ENCODE measurements around the gene PTPRN. TPM values are rescaled to one million over a fixed set of nuclear protein-coding genes. Genes with fewer than 3 reads are reported as not detected.
A peak's percentile ranks its signal among the peaks of the same experiment; 100 is the strongest.

The PTPRN gene
- total and polyA plus RNA-seq, 9 of the 15 experiments (the other 6 are each of a cell fraction or from before 2014, with no cell fraction given), result 0.15 to 2.4 (median 0.43) TPM; not detected in 1

DNA sequence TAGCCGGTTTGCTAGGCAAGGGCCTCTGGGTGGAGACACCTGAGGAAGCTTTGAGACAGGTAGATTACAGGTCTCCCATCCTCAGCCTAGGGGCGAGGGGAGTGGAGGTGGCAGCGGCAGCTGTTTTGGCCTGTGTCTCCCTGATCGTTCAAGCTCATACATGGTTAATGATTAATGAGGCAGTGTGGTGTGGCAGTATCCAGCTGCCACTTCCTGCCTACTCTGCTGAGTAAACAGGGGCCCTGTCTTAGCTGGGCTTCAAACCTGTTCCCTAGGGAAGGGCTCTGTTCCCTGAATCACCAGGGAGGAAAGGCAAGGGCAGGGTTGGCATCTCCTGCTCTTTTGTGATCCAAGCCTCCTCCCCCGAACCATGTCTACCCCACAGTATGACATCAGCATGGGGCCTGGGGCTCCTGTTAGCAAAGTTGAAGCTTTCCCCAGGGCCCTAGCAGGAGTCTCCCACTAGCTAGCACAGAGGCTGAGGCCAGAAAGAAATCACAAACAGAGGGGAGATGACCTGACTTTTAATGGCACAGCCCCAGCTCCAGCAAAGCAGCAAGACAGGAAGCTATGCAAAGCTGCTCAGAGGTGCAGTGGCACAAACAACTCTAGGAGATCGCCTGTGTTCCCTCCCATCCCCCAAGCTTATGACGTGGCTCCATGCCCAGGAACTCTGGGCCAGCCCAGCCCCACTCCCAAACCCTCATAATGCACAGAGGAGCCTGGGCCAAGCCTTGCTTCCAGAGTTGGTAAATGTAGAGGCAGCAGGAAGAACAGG, 59.8 kb downstream of the PTPRN start:
- Histone ChIP-seq H3K27me3 (ENCODE audit: control insufficient read depth in 2 of 2, insufficient read depth in 2 of 2, low read length in 2 of 2) (0 out of 5 replicates have a peak, but pooled peaks cover 0 to 2% of the 10 kb centered on the region in 2 experiments), H3K36me3 (ENCODE audit: control insufficient read depth, insufficient read depth, low read length) (peaks cover 57% of the 10 kb centered on the region), H3K4me3 (no peak overlapping the region), H2AFZ (ENCODE audit: low read depth, low read length) (no peak overlapping the region), H3K79me2 (ENCODE audit: control insufficient read depth, insufficient read depth, low read length) (peaks cover 40% of the 10 kb centered on the region), H4K20me1 (replicated peaks; ENCODE audit: control insufficient read depth, insufficient read depth, low read length) (0 out of 2 replicates have a peak, but pooled peaks cover 3% of the 10 kb centered on the region), H3K9me3 (replicated peaks; ENCODE audit: control insufficient read depth, insufficient read depth, low read depth, low read length) (no peaks in the 10 kb centered on the region), H3K4me1 (replicated peaks in 1 of 2; ENCODE audit: control insufficient read depth in 2 of 2, insufficient read depth in 2 of 2, low read length in 2 of 2) (peaks cover 31 to 60% of the 10 kb centered on the region in 2 experiments; a peak in 4 of 5 replicates), H3K9ac (ENCODE audit: insufficient read depth in 1 of 2, low read depth in 2 of 2, low read length in 2 of 2) (peak overlapping the region in 1 of 2 experiments; percentile 77; a peak in 2 of 4 replicates), H3K4me2 (ENCODE audit: insufficient read depth, low read length) (peak overlapping the region; percentile 33), H3K9me1 (ENCODE audit: control insufficient read depth, insufficient read depth, low read length) (no peaks in the 10 kb centered on the region), H3K27ac (ENCODE audit: extremely low read depth, low read depth, low read length) (peak overlapping the region; percentile 31; the same call in 1 of the 3 replicates)
- CTCF ChIA-PET (ENCODE audit: low intra/inter-chr PET ratio), result no interaction called here
- DNase-seq (ENCODE audit: extremely low read depth in 1 of 4, low spot score in 3 of 4) (peak in 1 of 4 experiments; percentile 19), FAIRE-seq (peak; percentile 40), ATAC-seq (no peak)
- POLR2A ChIA-PET, result interaction anchor here (0.5 to 3.4 kb wide), 11 partner anchors 9 to 181 kb away, joined by 3 to 22 read pairs (median 4); partner anchors contain the start of genes ABCB6, ANKZF1, ATG9A and DNAJB2
- WGBS (ENCODE audit: insufficient coverage, low coverage, missing lambda C conversion rate), result 64% methylated on average over 4 of the region's 7 CpGs
- intact Hi-C loops (cut with micrococcal nuclease), result no loop called here
- in situ Hi-C loops (cut with MboI), result no loop called here
- no TSS peak for BruUV-seq (replicated peaks)
- TF ChIP-seq ZNF436 (CRISPR knock-in tag; IDR thresholded peaks at IDR 0.05) (no peak), FOXA3 (CRISPR knock-in tag; conservative IDR thresholded peaks at IDR 0.05 in 1 of 2, IDR thresholded peaks at IDR 0.05 in 1 of 2) (0 out of 4 replicates have a peak, but pooled peaks of 1 of the 2 experiments have one; percentile 8), ATF1 (CRISPR knock-in tag; IDR thresholded peaks at IDR 0.05) (no peak), ATF1 (tag; IDR thresholded peaks at IDR 0.05) (peak; percentile 47), MTA3 (IDR thresholded peaks at IDR 0.05; ENCODE audit: borderline replicate concordance) (0 out of 2 replicates have a peak, but pooled peaks have one; percentile 12), CREM (IDR thresholded peaks at IDR 0.05; ENCODE audit: low read depth) (peak; percentile 64; the same call in 1 of the 2 replicates)
- TF ChIP-seq, protein P1, sequence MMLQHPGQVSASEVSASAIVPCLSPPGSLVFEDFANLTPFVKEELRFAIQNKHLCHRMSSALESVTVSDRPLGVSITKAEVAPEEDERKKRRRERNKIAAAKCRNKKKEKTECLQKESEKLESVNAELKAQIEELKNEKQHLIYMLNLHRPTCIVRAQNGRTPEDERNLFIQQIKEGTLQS (IDR thresholded peaks at IDR 0.05), result peak; percentile 42; the same call in 1 of the 2 replicates
- TF ChIP-seq, protein P1 (CRISPR knock-in tag; conservative IDR thresholded peaks at IDR 0.05), result no peak
